Adipose tissue (tissue), 3 donors: ENCODE results near the gene DDX52. TPM values are rescaled to one million over a fixed set of nuclear protein-coding genes. Genes with fewer than 3 reads are reported as not detected.

Experiments
- polyA plus RNA-seq, 3 donors: library from polyadenylated mRNA; stranded (reverse); fragments of 200-250 nt; gene quantifications; one replicate each; pipeline ENCODE4 v1.2.3, GENCODE V29; 2013
- donor health status: healthy with polysubstance abuse.
- donor health status: Bipolar disorder and iron deficiency.
- donor health status: healthy.

Gene DDX52
- polyA plus RNA-seq, 3 donors: 4.6 to 7.9 (median 6.4) TPM

Other genes with a start within 250 kb of the DDX52 start
- 10 to 100 TPM in 2 of 3 donors, 1 to 10 TPM in 1; 9.5 to 40.2 (median 26.5) TPM for gene ACACA, start 236.6 kb downstream of the DDX52 start, polyA plus RNA-seq
- 1 to 10 TPM; 4.5 to 8.3 (median 6.8) TPM for gene TADA2A, start 236.6 kb downstream of the DDX52 start, polyA plus RNA-seq
- gene DUSP14, start 153.6 kb downstream of the DDX52 start, polyA plus RNA-seq: 10 to 100 TPM in 2 of 3 donors, 1 to 10 TPM in 1; 3.2 to 35.1 (median 13.0) TPM
- 1 to 10 TPM; 6.3 to 10.0 (median 9.4) TPM for gene SYNRG, start 34.0 kb downstream of the DDX52 start, polyA plus RNA-seq
- gene HNF1B, start 101.6 kb upstream of the DDX52 start, polyA plus RNA-seq: 10 to 100 TPM in 1 of 3 donors, under 1 TPM in 1, not detected in 1; 0.67 to 16.7 TPM